ENCODE data around the gene PLXNA4. TPM values are rescaled to one million over a fixed set of nuclear protein-coding genes. Genes with fewer than 3 reads are reported as not detected.

Gene PLXNA4
- total RNA-seq, 1 experiment from 2014 or later, result 0.11 TPM

- ChIA-PET POLR2A (ENCODE audit: low non-redundant PET) (no interaction called here), CTCF (interaction anchor here (0.8 kb wide), 1 partner anchor 194 kb away, joined by 11 read pairs; no protein-coding TSS in a partner anchor)
- intact Hi-C loops (cut with micrococcal nuclease; ENCODE audit: unreplicated experiment), result no loop called here
- Histone ChIP-seq H3K9me3 (ENCODE audit: low read depth, low read length, poor library complexity, severe bottlenecking) (no peaks in the 10 kb centered on the region), H3K4me1 (ENCODE audit: insufficient read depth, low read length, poor library complexity, severe bottlenecking) (no peaks in the 10 kb centered on the region), H3K36me3 (ENCODE audit: insufficient read depth, low read length, poor library complexity, severe bottlenecking) (no peaks in the 10 kb centered on the region), H3K27ac (ENCODE audit: low read depth, low read length, poor library complexity, severe bottlenecking) (no peak overlapping the region), H3K4me3 (ENCODE audit: low read depth, low read length, poor library complexity, severe bottlenecking) (no peak overlapping the region), H3K27me3 (replicated peaks; ENCODE audit: insufficient read depth, low read depth, low read length, poor library complexity) (peaks cover 55% of the 10 kb centered on the region)
- DNase-seq (ENCODE audit: low spot score), result no peak
- no peak for TF ChIP-seq EZH2 (IDR thresholded peaks at IDR 0.05; ENCODE audit: borderline replicate concordance, low read depth, low read length, poor library complexity, severe bottlenecking)
- no peak for TF ChIP-seq CTCF (conservative IDR thresholded peaks at IDR 0.05; ENCODE audit: low read depth, low read length)
- BruUV-seq (replicated peaks), result no TSS peak
Observed at GRCh38 chr7:132326878-132327589, 249.2 kb downstream of the PLXNA4 start.

GRCh38 chr7:132322970-132323369, 253.3 kb downstream of the PLXNA4 start:
- Histone ChIP-seq H3K4me1 (ENCODE audit: insufficient read depth, low read length, poor library complexity, severe bottlenecking) (no peaks in the 10 kb centered on the region), H3K27ac (ENCODE audit: low read depth, low read length, poor library complexity, severe bottlenecking) (no peak overlapping the region), H3K27me3 (replicated peaks; ENCODE audit: insufficient read depth, low read depth, low read length, poor library complexity) (peaks cover 67% of the 10 kb centered on the region), H3K9me3 (ENCODE audit: low read depth, low read length, poor library complexity, severe bottlenecking) (no peaks in the 10 kb centered on the region), H3K4me3 (ENCODE audit: low read depth, low read length, poor library complexity, severe bottlenecking) (no peak overlapping the region), H3K36me3 (ENCODE audit: insufficient read depth, low read length, poor library complexity, severe bottlenecking) (no peaks in the 10 kb centered on the region)
- DNase-seq (ENCODE audit: low spot score), result no peak
- TF ChIP-seq CTCF (conservative IDR thresholded peaks at IDR 0.05; ENCODE audit: low read depth, low read length) (no peak), EZH2 (IDR thresholded peaks at IDR 0.05; ENCODE audit: borderline replicate concordance, low read depth, low read length, poor library complexity, severe bottlenecking) (no peak)
- BruUV-seq (replicated peaks), result no TSS peak
- intact Hi-C loops (cut with micrococcal nuclease; ENCODE audit: unreplicated experiment), result no loop called here
- CTCF ChIA-PET, result no interaction called here
- POLR2A ChIA-PET (ENCODE audit: low non-redundant PET), result no interaction called here

- Histone ChIP-seq H3K36me3 (ENCODE audit: insufficient read depth, low read length, poor library complexity, severe bottlenecking) (no peaks in the 10 kb centered on the region), H3K4me3 (ENCODE audit: low read depth, low read length, poor library complexity, severe bottlenecking) (no peak overlapping the region), H3K27me3 (replicated peaks; ENCODE audit: insufficient read depth, low read depth, low read length, poor library complexity) (peaks cover 51% of the 10 kb centered on the region), H3K9me3 (ENCODE audit: low read depth, low read length, poor library complexity, severe bottlenecking) (no peaks in the 10 kb centered on the region), H3K27ac (ENCODE audit: low read depth, low read length, poor library complexity, severe bottlenecking) (no peak overlapping the region), H3K4me1 (ENCODE audit: insufficient read depth, low read length, poor library complexity, severe bottlenecking) (no peaks in the 10 kb centered on the region)
- CTCF ChIA-PET, result interaction anchor here (0.6 to 0.8 kb wide), 4 partner anchors 8 to 1369 kb away, joined by 3 read pairs; no protein-coding TSS in a partner anchor
- peak; percentile 11 for DNase-seq (ENCODE audit: low spot score)
- intact Hi-C loops (cut with micrococcal nuclease; ENCODE audit: unreplicated experiment), result no loop called here
- POLR2A ChIA-PET (ENCODE audit: low non-redundant PET), result no interaction called here
- no TSS peak for BruUV-seq (replicated peaks)
- TF ChIP-seq CTCF (conservative IDR thresholded peaks at IDR 0.05; ENCODE audit: low read depth, low read length) (peak; percentile 29; the same call in 1 of the 2 replicates), EZH2 (IDR thresholded peaks at IDR 0.05; ENCODE audit: borderline replicate concordance, low read depth, low read length, poor library complexity, severe bottlenecking) (no peak)
Observed at GRCh38 chr7:132321387-132321786, 254.9 kb downstream of the PLXNA4 start.

Data from A673 (cell line).